ENCODE data around the gene EDIL3.

Gene EDIL3

GRCh38 chr5:84253946-84254345 is 130.7 kb downstream of the EDIL3 start:
- no peak overlapping the region for H3K27ac ChIP-seq
- no peak for DNase-seq (ENCODE audit: low read depth, low spot score)
- no peaks in the 10 kb centered on the region for H3K36me3 ChIP-seq (ENCODE audit: insufficient read depth, low read length)
- H3K4me3 ChIP-seq, result no peak overlapping the region
- TF ChIP-seq FOXP2 (optimal IDR thresholded peaks at IDR 0.05; ENCODE audit: control extremely low read depth, extremely low read length, insufficient read depth), result no peak
- H3K9ac ChIP-seq (ENCODE audit: insufficient read length), result no peak overlapping the region
- no peaks in the 10 kb centered on the region for H3K9me3 ChIP-seq (ENCODE audit: low read depth, low read length)

DNA sequence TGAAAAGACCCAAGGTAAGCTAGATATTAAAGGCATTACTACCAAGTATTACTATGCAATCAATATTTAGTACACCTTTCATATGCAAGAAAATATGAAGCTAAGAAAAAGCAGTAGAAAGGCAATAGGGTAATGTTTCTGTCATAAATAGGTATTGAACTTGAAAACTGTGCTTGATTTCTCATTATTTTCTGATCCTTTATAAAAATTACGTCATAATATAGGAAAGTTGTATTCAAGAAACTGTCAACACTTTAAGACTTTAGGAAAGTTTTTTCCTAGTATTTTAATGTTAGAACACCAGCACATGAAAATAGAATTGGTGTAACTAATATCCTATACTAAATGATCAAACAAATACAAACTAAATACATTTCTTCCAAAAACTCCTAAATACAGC is 133.2 kb downstream of the EDIL3 start:
- Histone ChIP-seq H3K4me3 (no peak overlapping the region), H3K36me3 (ENCODE audit: insufficient read depth, low read length) (no peaks in the 10 kb centered on the region), H3K9ac (ENCODE audit: insufficient read length) (no peak overlapping the region), H3K27ac (no peak overlapping the region), H3K9me3 (ENCODE audit: low read depth, low read length) (no peaks in the 10 kb centered on the region)
- TF ChIP-seq POLR2AphosphoS5 (IDR thresholded peaks at IDR 0.05; ENCODE audit: borderline replicate concordance, low read depth, low read length), result no peak
- no peak for DNase-seq (ENCODE audit: low read depth, low spot score)

GRCh38 chr5:84249918-84250630 is 134.6 kb downstream of the EDIL3 start:
- Histone ChIP-seq H3K9ac (ENCODE audit: insufficient read length) (no peak overlapping the region), H3K27ac (no peak overlapping the region), H3K4me3 (no peak overlapping the region), H3K36me3 (ENCODE audit: insufficient read depth, low read length) (no peaks in the 10 kb centered on the region), H3K9me3 (ENCODE audit: low read depth, low read length) (no peaks in the 10 kb centered on the region)
- no peak for DNase-seq (ENCODE audit: low read depth, low spot score)
- TF ChIP-seq FOXP2 (optimal IDR thresholded peaks at IDR 0.05; ENCODE audit: control extremely low read depth, extremely low read length, insufficient read depth), result no peak
- no peak for TF ChIP-seq EZH2 (IDR thresholded peaks at IDR 0.05)
- TF ChIP-seq POLR2AphosphoS5 (IDR thresholded peaks at IDR 0.05; ENCODE audit: borderline replicate concordance, low read depth, low read length), result no peak

GRCh38 chr5:84248013-84248412 is 136.7 kb downstream of the EDIL3 start:
- H3K36me3 ChIP-seq (ENCODE audit: insufficient read depth, low read length), result no peaks in the 10 kb centered on the region
- no peak for DNase-seq (ENCODE audit: low read depth, low spot score)
- H3K27ac ChIP-seq, result no peak overlapping the region
- no peak overlapping the region for H3K4me3 ChIP-seq
- no peak for TF ChIP-seq POLR2AphosphoS5 (IDR thresholded peaks at IDR 0.05; ENCODE audit: borderline replicate concordance, low read depth, low read length)
- TF ChIP-seq FOXP2 (optimal IDR thresholded peaks at IDR 0.05; ENCODE audit: control extremely low read depth, extremely low read length, insufficient read depth), result no peak
- TF ChIP-seq EZH2 (IDR thresholded peaks at IDR 0.05), result no peak
- H3K9me3 ChIP-seq (ENCODE audit: low read depth, low read length), result no peaks in the 10 kb centered on the region
- no peak overlapping the region for H3K9ac ChIP-seq (ENCODE audit: insufficient read length)

DNA sequence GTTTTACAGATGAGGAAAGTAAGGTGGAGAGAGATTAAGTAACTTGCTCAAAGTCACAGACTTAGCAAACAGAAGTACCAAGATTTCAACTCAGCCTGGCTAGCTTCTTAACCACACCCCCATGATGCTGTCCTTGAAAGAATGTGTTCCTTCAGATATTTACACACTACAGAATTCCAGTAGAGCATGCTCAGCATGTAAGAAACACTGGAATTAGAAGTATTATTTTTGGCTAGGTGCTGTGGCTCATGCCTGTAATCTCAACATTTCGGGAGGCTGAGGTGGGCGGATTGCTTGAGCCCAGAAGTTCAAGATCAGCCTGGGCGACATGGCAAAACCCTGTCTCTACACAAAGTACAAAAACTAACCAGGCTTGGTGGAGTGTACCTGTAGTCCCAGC is 142.4 kb downstream of the EDIL3 start:
- no peaks in the 10 kb centered on the region for H3K36me3 ChIP-seq (ENCODE audit: insufficient read depth, low read length)
- no peak overlapping the region for H3K9ac ChIP-seq (ENCODE audit: insufficient read length)
- no peak for DNase-seq (ENCODE audit: low read depth, low spot score)
- no peak overlapping the region for H3K27ac ChIP-seq
- H3K4me3 ChIP-seq, result no peak overlapping the region
- H3K9me3 ChIP-seq (ENCODE audit: low read depth, low read length), result no peaks in the 10 kb centered on the region
- TF ChIP-seq FOXP2 (optimal IDR thresholded peaks at IDR 0.05; ENCODE audit: control extremely low read depth, extremely low read length, insufficient read depth) (no peak), POLR2AphosphoS5 (IDR thresholded peaks at IDR 0.05; ENCODE audit: borderline replicate concordance, low read depth, low read length) (no peak), EZH2 (IDR thresholded peaks at IDR 0.05) (no peak)

DNA sequence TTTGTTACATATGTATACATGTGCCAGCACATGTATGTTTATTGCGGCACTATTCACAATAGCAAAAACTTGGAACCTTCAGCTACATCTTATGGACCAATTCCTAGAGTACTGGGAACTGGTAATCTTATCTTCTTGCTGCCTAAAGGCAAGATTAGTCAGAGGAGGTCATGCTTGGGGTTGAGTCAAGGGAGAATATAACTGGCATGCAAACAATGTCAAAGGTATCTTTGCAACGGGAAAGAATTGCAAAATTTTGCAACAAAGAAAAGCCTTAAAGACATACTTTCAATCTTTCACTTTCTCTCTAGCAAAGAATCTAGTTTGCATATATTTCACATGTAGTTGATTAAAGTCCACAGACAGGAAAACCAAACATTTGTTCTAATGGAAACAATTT is 145.2 kb downstream of the EDIL3 start:
- no peak for DNase-seq (ENCODE audit: low read depth, low spot score)
- H3K27ac ChIP-seq, result no peak overlapping the region
- H3K9me3 ChIP-seq (ENCODE audit: low read depth, low read length), result no peaks in the 10 kb centered on the region
- H3K9ac ChIP-seq (ENCODE audit: insufficient read length), result no peak overlapping the region
- no peak overlapping the region for H3K4me3 ChIP-seq
- TF ChIP-seq FOXP2 (optimal IDR thresholded peaks at IDR 0.05; ENCODE audit: control extremely low read depth, extremely low read length, insufficient read depth), result no peak
- no peak for TF ChIP-seq POLR2AphosphoS5 (IDR thresholded peaks at IDR 0.05; ENCODE audit: borderline replicate concordance, low read depth, low read length)
- TF ChIP-seq EZH2 (IDR thresholded peaks at IDR 0.05), result no peak
- no peaks in the 10 kb centered on the region for H3K36me3 ChIP-seq (ENCODE audit: insufficient read depth, low read length)

DNA sequence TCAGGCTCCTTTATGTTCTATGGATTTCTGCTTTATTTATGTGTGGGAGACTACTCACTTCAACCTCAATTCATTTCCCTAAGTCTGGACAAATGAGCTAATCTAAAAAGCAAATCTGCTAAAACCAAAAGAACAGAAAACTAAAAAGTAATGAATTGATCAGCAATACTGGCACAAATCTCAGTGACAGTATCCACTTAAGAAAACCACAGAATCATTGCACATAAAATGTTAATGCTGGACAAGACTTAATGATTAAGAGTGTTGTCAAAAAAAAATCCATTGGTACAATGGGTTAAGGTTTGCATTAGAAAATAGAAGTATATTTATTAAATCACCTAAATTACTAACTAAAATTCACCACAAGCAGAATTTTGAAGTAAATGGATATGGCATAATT is 147.6 kb downstream of the EDIL3 start:
- no peak overlapping the region for H3K9ac ChIP-seq (ENCODE audit: insufficient read length)
- H3K27ac ChIP-seq, result no peak overlapping the region
- H3K4me3 ChIP-seq, result no peak overlapping the region
- no peaks in the 10 kb centered on the region for H3K9me3 ChIP-seq (ENCODE audit: low read depth, low read length)
- no peak for DNase-seq (ENCODE audit: low read depth, low spot score)
- no peaks in the 10 kb centered on the region for H3K36me3 ChIP-seq (ENCODE audit: insufficient read depth, low read length)
- TF ChIP-seq POLR2AphosphoS5 (IDR thresholded peaks at IDR 0.05; ENCODE audit: borderline replicate concordance, low read depth, low read length), result no peak
- no peak for TF ChIP-seq FOXP2 (optimal IDR thresholded peaks at IDR 0.05; ENCODE audit: control extremely low read depth, extremely low read length, insufficient read depth)
- no peak for TF ChIP-seq EZH2 (IDR thresholded peaks at IDR 0.05)

GRCh38 chr5:84231433-84231832 is 153.2 kb downstream of the EDIL3 start:
- no peak overlapping the region for H3K4me3 ChIP-seq
- H3K9ac ChIP-seq (ENCODE audit: insufficient read length), result no peak overlapping the region
- no peak overlapping the region for H3K27ac ChIP-seq
- H3K36me3 ChIP-seq (ENCODE audit: insufficient read depth, low read length), result no peaks in the 10 kb centered on the region
- no peak for DNase-seq (ENCODE audit: low read depth, low spot score)
- no peak for TF ChIP-seq EZH2 (IDR thresholded peaks at IDR 0.05)
- no peak for TF ChIP-seq FOXP2 (optimal IDR thresholded peaks at IDR 0.05; ENCODE audit: control extremely low read depth, extremely low read length, insufficient read depth)
- TF ChIP-seq POLR2AphosphoS5 (IDR thresholded peaks at IDR 0.05; ENCODE audit: borderline replicate concordance, low read depth, low read length), result no peak
- no peaks in the 10 kb centered on the region for H3K9me3 ChIP-seq (ENCODE audit: low read depth, low read length)

GRCh38 chr5:84229045-84229444 is 155.6 kb downstream of the EDIL3 start:
- no peaks in the 10 kb centered on the region for H3K36me3 ChIP-seq (ENCODE audit: insufficient read depth, low read length)
- no peak overlapping the region for H3K9ac ChIP-seq (ENCODE audit: insufficient read length)
- no peak for DNase-seq (ENCODE audit: low read depth, low spot score)
- H3K27ac ChIP-seq, result no peak overlapping the region
- TF ChIP-seq POLR2AphosphoS5 (IDR thresholded peaks at IDR 0.05; ENCODE audit: borderline replicate concordance, low read depth, low read length) (no peak), EZH2 (IDR thresholded peaks at IDR 0.05) (no peak), FOXP2 (optimal IDR thresholded peaks at IDR 0.05; ENCODE audit: control extremely low read depth, extremely low read length, insufficient read depth) (no peak)
- H3K9me3 ChIP-seq (ENCODE audit: low read depth, low read length), result no peaks in the 10 kb centered on the region
- no peak overlapping the region for H3K4me3 ChIP-seq
